ENCODE data around the gene HCAR1.

HCAR1 gene

GRCh38 chr12:122730215-122731014 lies at the start of gene HCAR1:
TSS of gene HCAR1 (minus strand) at chr12:122730844. CDS start at chr12:122730339, 505 bp downstream.
- DNase-seq (ENCODE audit: low read depth, low spot score) = peak; percentile 44

- no peak for DNase-seq (ENCODE audit: low read depth, low spot score)
Observed at GRCh38 chr12:122757568-122757967, 26.9 kb upstream of the HCAR1 start.

- DNase-seq (ENCODE audit: low read depth, low spot score) = no peak
Observed at GRCh38 chr12:122754790-122755189, 24.1 kb upstream of the HCAR1 start.

- DNase-seq (ENCODE audit: low read depth, low spot score) = no peak
Observed at GRCh38 chr12:122753319-122753650, 22.6 kb upstream of the HCAR1 start.

GRCh38 chr12:122752464-122753318 lies 22.0 kb upstream of the HCAR1 start, which contains the start of gene DENR:
TSS of gene DENR (plus strand) at chr12:122752824. CDS start at chr12:122753702, 878 bp downstream.
- peak; percentile 100 for DNase-seq (ENCODE audit: low read depth, low spot score)

- peak; percentile 71 for DNase-seq (ENCODE audit: low read depth, low spot score)
Observed at GRCh38 chr12:122750781-122751515, 20.3 kb upstream of the HCAR1 start.

- peak; percentile 87 for DNase-seq (ENCODE audit: low read depth, low spot score)
Observed at GRCh38 chr12:122749569-122750332, 19.1 kb upstream of the HCAR1 start.

- DNase-seq (ENCODE audit: low read depth, low spot score) = no peak
Observed at GRCh38 chr12:122747224-122748135, 16.8 kb upstream of the HCAR1 start.

GRCh38 chr12:122743895-122744525 lies 13.4 kb upstream of the HCAR1 start:
- DNase-seq (ENCODE audit: low read depth, low spot score) = no peak

GRCh38 chr12:122740351-122740750 lies 9.7 kb upstream of the HCAR1 start:
- peak; percentile 17 for DNase-seq (ENCODE audit: low read depth, low spot score)

- no peak for DNase-seq (ENCODE audit: low read depth, low spot score)
Observed at GRCh38 chr12:122738571-122738970, 7.9 kb upstream of the HCAR1 start.

- DNase-seq (ENCODE audit: low read depth, low spot score) = no peak
Observed at GRCh38 chr12:122732611-122733010, 2.0 kb upstream of the HCAR1 start.

- DNase-seq (ENCODE audit: low read depth, low spot score) = no peak
Observed at GRCh38 chr12:122732170-122732569, 1.5 kb upstream of the HCAR1 start.

GRCh38 chr12:122729583-122730214 lies 945 bp downstream of the HCAR1 start:
- no peak for DNase-seq (ENCODE audit: low read depth, low spot score)

GRCh38 chr12:122726080-122726558 lies 4.5 kb downstream of the HCAR1 start:
- peak; percentile 25 for DNase-seq (ENCODE audit: low read depth, low spot score)

GRCh38 chr12:122725452-122726079 lies 5.1 kb downstream of the HCAR1 start:
- DNase-seq (ENCODE audit: low read depth, low spot score) = no peak

- no peak for DNase-seq (ENCODE audit: low read depth, low spot score)
Observed at GRCh38 chr12:122724641-122725243, 5.9 kb downstream of the HCAR1 start.

- DNase-seq (ENCODE audit: low read depth, low spot score) = no peak
Observed at GRCh38 chr12:122722387-122722786, 8.3 kb downstream of the HCAR1 start.
